ENCODE data around the gene PEX5L.
"Not testable (repeated sequence)": the region's sequence is repeated elsewhere in the genome, so short reads cannot be mapped to it uniquely, and the experiment has no call there.

PEX5L gene

GRCh38 chr3:179826247-179826637, 210.5 kb downstream of the PEX5L start:
- DNase-seq = no peak

GRCh38 chr3:179825527-179826246, 211.1 kb downstream of the PEX5L start:
- DNase-seq = no peak

- DNase-seq = no peak
Observed at GRCh38 chr3:179822296-179822695, 214.4 kb downstream of the PEX5L start.

- no peak for DNase-seq
Observed at GRCh38 chr3:179819379-179819778, 217.4 kb downstream of the PEX5L start.

GRCh38 chr3:179812096-179812382, 224.7 kb downstream of the PEX5L start:
- DNase-seq = no peak

GRCh38 chr3:179811321-179812095, 225.2 kb downstream of the PEX5L start:
- DNase-seq = peak; percentile 43

- no peak for DNase-seq
Observed at GRCh38 chr3:179809639-179810038, 227.1 kb downstream of the PEX5L start.

GRCh38 chr3:179807588-179807987, 229.1 kb downstream of the PEX5L start:
- DNase-seq = no peak

- no peak for DNase-seq
Observed at GRCh38 chr3:179806177-179806576, 230.6 kb downstream of the PEX5L start.

GRCh38 chr3:179801856-179802255, 234.9 kb downstream of the PEX5L start:
- no peak for DNase-seq

- no peak for DNase-seq
Observed at GRCh38 chr3:179801263-179801662, 235.5 kb downstream of the PEX5L start.

- no peak for DNase-seq
Observed at GRCh38 chr3:179797192-179797591, 239.5 kb downstream of the PEX5L start.

- DNase-seq = no peak
Observed at GRCh38 chr3:179796421-179796820, 240.3 kb downstream of the PEX5L start.

GRCh38 chr3:179794355-179794754, 242.4 kb downstream of the PEX5L start:
- DNase-seq = no peak

GRCh38 chr3:179791793-179792192, 244.9 kb downstream of the PEX5L start:
- DNase-seq = no peak

- DNase-seq = no peak
Observed at GRCh38 chr3:179788996-179789395, 247.7 kb downstream of the PEX5L start.

- DNase-seq = not testable (repeated sequence)
Observed at GRCh38 chr3:179782841-179783240, 253.9 kb downstream of the PEX5L start.

- DNase-seq = no peak
Observed at GRCh38 chr3:179775416-179776122, 261.2 kb downstream of the PEX5L start.

- no peak for DNase-seq
Observed at GRCh38 chr3:179772297-179772696, 264.4 kb downstream of the PEX5L start.

GRCh38 chr3:179771797-179772196, 264.9 kb downstream of the PEX5L start:
- no peak for DNase-seq

GRCh38 chr3:179769411-179770247, 267.1 kb downstream of the PEX5L start:
- DNase-seq = no peak

- DNase-seq = peak; percentile 73
Observed at GRCh38 chr3:179768080-179768479, 268.7 kb downstream of the PEX5L start.

All from NCI-H1105 (cell line).